B cell (primary cell): Measurements from ENCODE around the gene KANSL1L. TPM values are rescaled to one million over a fixed set of nuclear protein-coding genes. Genes with fewer than 3 reads are reported as not detected.

Experiments used
- ATAC-seq: fragments of 200-7000 bp; cut with Tn5 transposase; one replicate; pipeline ENCODE4 v1.10.0; 2021; ENCODE audit warnings: low read depth, mild to moderate bottlenecking, moderate number of reproducible peaks, moderate library complexity
- CTCF ChIA-PET: fragments of 350-600 bp; sonication (Branson Sonifier 250); formaldehyde crosslinking; loops from one replicate; lab custom pipeline; 2021; ENCODE audit warnings: antibody characterized with exemption, inconsistent platforms; lab: Charles Lee
- POLR2A ChIA-PET: fragments of 350-600 bp; sonication (Branson Sonifier 250); formaldehyde crosslinking; loops from one replicate; lab custom pipeline; 2021; ENCODE audit warnings: antibody characterized with exemption; lab: Charles Lee
- DNase-seq: peaks from one replicate; pipeline ENCODE4 v3.0.0; 2013
- H2AFZ ChIP-seq: 2 replicates; pipeline ENCODE4 v1.6.1; 2012; ENCODE audit warnings: mild to moderate bottlenecking, low read depth, low read length; ENCODE audit not compliant: insufficient read depth, poor library complexity, severe bottlenecking
- H3K27ac ChIP-seq, 2 donors: 1 replicate in 1 of 2; 2 replicates in 1 of 2; pipeline ENCODE4 v1.5.1; 2012 to 2013; ENCODE audit warnings: low read length in 2 of 2, mild to moderate bottlenecking in 2 of 2, moderate library complexity in 1 of 2
- H3K27me3 ChIP-seq, 4 experiments: fragments of 200-600 bp in 1 of 4; sonication (generic) in 1 of 4; replicated peaks in 1 of 4; 1 replicate in 2 of 4; 2 replicates in 2 of 4; pipeline versions ENCODE4 v1.6.1 to v1.7.0; 2013 to 2016; ENCODE audit warnings: low read length in 3 of 4, mild to moderate bottlenecking in 2 of 4, mixed read lengths in 1 of 4, moderate library complexity in 1 of 4; ENCODE audit not compliant: insufficient read depth in 4 of 4, control insufficient read depth in 3 of 4; ENCODE audit errors: control extremely low read depth in 1 of 4
- H3K36me3 ChIP-seq, 2 experiments: replicated peaks in 1 of 2; 1 replicate in 1 of 2; 2 replicates in 1 of 2; pipeline versions ENCODE4 v1.6.1 to v1.7.1; 2013; ENCODE audit warnings: low read length in 1 of 2; ENCODE audit not compliant: insufficient read depth in 2 of 2, control insufficient read depth in 1 of 2; ENCODE audit errors: control extremely low read depth in 1 of 2, extremely low read depth in 1 of 2
- H3K4me1 ChIP-seq, 2 donors: fragments of 200-600 bp in 1 of 2; sonication (generic) in 1 of 2; 1 replicate in 1 of 2; 2 replicates in 1 of 2; pipeline versions ENCODE4 v1.5.1 to v1.6.1; 2013 to 2017; ENCODE audit warnings: low read length in 2 of 2; ENCODE audit not compliant: control insufficient read depth in 2 of 2, insufficient read depth in 2 of 2
- H3K4me2 ChIP-seq: replicated peaks from 2 replicates; pipeline ENCODE3; 2012; ENCODE audit warnings: mild to moderate bottlenecking, low read depth, low read length; ENCODE audit not compliant: poor library complexity, severe bottlenecking
- H3K4me3 ChIP-seq, 5 experiments: fragments of 200-600 bp in 1 of 5; sonication (generic) in 1 of 5; 1 replicate in 3 of 5; 2 replicates in 2 of 5; pipeline versions ENCODE4 v1.5.1 to v1.7.0; 2011 to 2016; ENCODE audit warnings: low read length in 4 of 5, mild to moderate bottlenecking in 4 of 5, low read depth in 2 of 5, control low read depth in 1 of 5, moderate library complexity in 1 of 5; ENCODE audit not compliant: insufficient read depth in 1 of 5; ENCODE audit errors: control extremely low read depth in 1 of 5, extremely low read depth in 1 of 5
- H3K79me2 ChIP-seq: fragments of 200-600 bp; sonication (generic); one replicate; pipeline ENCODE4 v1.6.0; 2016; ENCODE audit warnings: low read length; ENCODE audit not compliant: control insufficient read depth, insufficient read depth
- H3K9ac ChIP-seq: fragments of 200-600 bp; sonication (generic); 2 replicates; pipeline ENCODE4 v1.6.1; 2017; ENCODE audit warnings: mild to moderate bottlenecking, low read length, moderate library complexity
- H3K9me3 ChIP-seq, 3 donors: one replicate each; pipeline versions ENCODE4 v1.6.1 to v1.7.1; 2013; ENCODE audit warnings: low read length in 2 of 3; ENCODE audit not compliant: control insufficient read depth in 2 of 3, insufficient read depth in 1 of 3; ENCODE audit errors: control extremely low read depth in 1 of 3
- H4K20me1 ChIP-seq: 2 replicates; pipeline ENCODE4 v1.6.0; 2012; ENCODE audit warnings: mild to moderate bottlenecking, low read length; ENCODE audit not compliant: insufficient read depth, control insufficient read depth, poor library complexity, severe bottlenecking
- H3K27ac Mint-ChIP-seq: one replicate; pipeline ENCODE4 v1.8.0; 2021; ENCODE audit warnings: mixed read lengths
- H3K27me3 Mint-ChIP-seq: one replicate; pipeline ENCODE4 v1.8.0; 2021; ENCODE audit warnings: mixed read lengths
- H3K4me1 Mint-ChIP-seq: one replicate; pipeline ENCODE4 v1.8.0; 2021; ENCODE audit warnings: mixed read lengths
- H3K4me3 Mint-ChIP-seq: one replicate; pipeline ENCODE4 v1.8.0; 2021; ENCODE audit warnings: mixed read lengths
- H3K9me3 Mint-ChIP-seq: one replicate; pipeline ENCODE4 v1.8.0; 2022; ENCODE audit warnings: mixed read lengths; ENCODE audit not compliant: insufficient read depth
- CTCF ChIP-seq: fragments of 200-600 bp; IDR thresholded peaks from one replicate; pipeline ENCODE4 v1.8.0; 2022; ENCODE audit warnings: antibody characterized with exemption, mild to moderate bottlenecking
- EZH2 ChIP-seq: IDR thresholded peaks from 2 replicates; pipeline ENCODE4 v1.6.1; 2012; ENCODE audit warnings: borderline replicate concordance, low read depth, mild to moderate bottlenecking, moderate library complexity, low read length; ENCODE audit not compliant: insufficient read depth, poor library complexity, severe bottlenecking
- WGBS: methylation state at CpG from one replicate; pipeline ENCODE4 v1.1.5; 2013; ENCODE audit warnings: missing lambda C conversion rate; ENCODE audit not compliant: insufficient coverage; 5-methylcytosine and 5-hydroxymethylcytosine counted together
- intact Hi-C: fragments of 100-400 bp; cut with micrococcal nuclease; formaldehyde crosslinking; loops from one replicate; pipeline ENCODE4 v1.10.0; 2022
- polyA plus RNA-seq: library from polyadenylated mRNA; depleted of rRNA; stranded (reverse); fragments of >200 nt; gene quantifications from 2 replicates; pipeline ENCODE4 v1.2.3, GENCODE V29; 2012
- total RNA-seq, 2 donors: library from RNA; stranded (reverse); fragments of 120-200 nt in 1 of 2; gene quantifications; 1 replicate in 1 of 2; 2 replicates in 1 of 2; pipeline versions ENCODE4 v1.2.3 to v1.2.4, GENCODE V29; 2013 to 2022

KANSL1L gene
- total and polyA plus RNA-seq, 2 donors (not counting 1 experiment from before 2014, with no cell fraction given) = 7.3 to 21.1 TPM

GRCh38 chr2:209988010-209988409 lies 183.2 kb downstream of the KANSL1L start:
- POLR2A ChIA-PET = no interaction called here
- no peaks in the 10 kb centered on the region for H3K79me2 ChIP-seq
- H3K36me3 ChIP-seq = no peaks in the 10 kb centered on the region
- Mint-ChIP-seq H3K9me3 (no peaks in the 10 kb centered on the region), H3K4me1 (peaks cover 3% of the 10 kb centered on the region), H3K27me3 (peaks cover 34% of the 10 kb centered on the region), H3K4me3 (no peak overlapping the region), H3K27ac (no peak overlapping the region)
- CTCF ChIA-PET = interaction anchor here (0.6 to 0.7 kb wide), 2 partner anchors 17 to 208 kb away, joined by 3 to 4 read pairs; no protein-coding TSS in a partner anchor
- no peak overlapping the region for H3K4me3 ChIP-seq
- no peaks in the 10 kb centered on the region for H4K20me1 ChIP-seq
- no CpG with 5 or more reads among the region's 4 CpGs for WGBS
- TF ChIP-seq CTCF (no peak), EZH2 (no peak)
- DNase-seq (peak; percentile 16), ATAC-seq (no peak)
- no peak overlapping the region for H3K27ac ChIP-seq
- H3K4me1 ChIP-seq = no peaks in the 10 kb centered on the region
- no peaks in the 10 kb centered on the region for H3K9me3 ChIP-seq
- H3K27me3 ChIP-seq = peaks cover 0 to 15% (median 0%) of the 10 kb centered on the region in 4 experiments
- peak overlapping the region; percentile 67 for H2AFZ ChIP-seq
- peak overlapping the region; percentile 2 for H3K4me2 ChIP-seq
- intact Hi-C loops = no loop called here
- no peak overlapping the region for H3K9ac ChIP-seq

GRCh38 chr2:209986415-209986814 lies 184.8 kb downstream of the KANSL1L start:
- Mint-ChIP-seq H3K4me3 (no peak overlapping the region), H3K27me3 (peaks cover 42% of the 10 kb centered on the region), H3K9me3 (no peaks in the 10 kb centered on the region), H3K4me1 (peaks cover 3% of the 10 kb centered on the region), H3K27ac (no peak overlapping the region)
- Histone ChIP-seq H3K27me3 (peaks cover 0 to 14% (median 0%) of the 10 kb centered on the region in 4 experiments), H3K4me2 (no peak overlapping the region), H4K20me1 (no peaks in the 10 kb centered on the region), H3K4me1 (no peaks in the 10 kb centered on the region), H3K9ac (no peak overlapping the region), H2AFZ (no peak overlapping the region), H3K27ac (no peak overlapping the region), H3K36me3 (no peaks in the 10 kb centered on the region), H3K79me2 (no peaks in the 10 kb centered on the region), H3K4me3 (no peak overlapping the region), H3K9me3 (no peaks in the 10 kb centered on the region)
- intact Hi-C loops = no loop called here
- 92% methylated on average over 2 of the region's 2 CpGs for WGBS
- ATAC-seq = no peak
- DNase-seq = no peak
- TF ChIP-seq CTCF = no peak
- TF ChIP-seq EZH2 = no peak
- ChIA-PET POLR2A (no interaction called here), CTCF (interaction anchor here (1.5 to 2.7 kb wide), 3 partner anchors 9 to 213 kb away, joined by 4 to 17 read pairs (median 6); no protein-coding TSS in a partner anchor)
